Mesenchymal stem cell (in vitro differentiated cells and primary cell): ENCODE data around the gene PLXNB1.

Source experiments
- DNase-seq: peaks from one replicate; pipeline ENCODE4 v3.0.0-alpha.2; 2013
- H2AFZ ChIP-seq: one replicate; pipeline ENCODE4 v1.6.1; 2013; ENCODE audit warnings: low read depth, mild to moderate bottlenecking, control low read depth, inconsistent platforms, low read length, moderate library complexity
- H2AK5ac ChIP-seq: 2 replicates; pipeline ENCODE4 v1.6.1; 2013; ENCODE audit warnings: low read length, moderate library complexity, mild to moderate bottlenecking, inconsistent platforms; ENCODE audit not compliant: severe bottlenecking
- H2BK120ac ChIP-seq: one replicate; pipeline ENCODE4 v1.6.1; 2013; ENCODE audit warnings: low read depth, mild to moderate bottlenecking, inconsistent platforms, low read length, moderate library complexity
- H2BK12ac ChIP-seq, 2 experiments: one replicate each; pipeline ENCODE4 v1.6.1; 2013; ENCODE audit warnings: inconsistent platforms in 2 of 2, low read length in 2 of 2, mild to moderate bottlenecking in 2 of 2, moderate library complexity in 2 of 2, control low read depth in 1 of 2
- H2BK15ac ChIP-seq: one replicate; pipeline ENCODE4 v1.6.1; 2013; ENCODE audit warnings: mild to moderate bottlenecking, low read depth, inconsistent platforms; ENCODE audit not compliant: poor library complexity, severe bottlenecking
- H2BK5ac ChIP-seq: 2 replicates; pipeline ENCODE4 v1.6.1; 2013; ENCODE audit warnings: low read depth, mild to moderate bottlenecking, low read length, control low read depth, inconsistent platforms; ENCODE audit not compliant: poor library complexity, severe bottlenecking
- H3K14ac ChIP-seq, 2 experiments: one replicate each; pipeline ENCODE4 v1.6.1; 2013; ENCODE audit warnings: inconsistent platforms in 2 of 2, low read length in 2 of 2, control low read depth in 1 of 2, mild to moderate bottlenecking in 1 of 2, moderate library complexity in 1 of 2
- H3K18ac ChIP-seq, 2 experiments: one replicate each; pipeline ENCODE4 v1.6.1; 2013; ENCODE audit warnings: inconsistent platforms in 2 of 2, low read length in 2 of 2, control low read depth in 1 of 2, low read depth in 1 of 2, mild to moderate bottlenecking in 1 of 2
- H3K23ac ChIP-seq, 2 experiments: one replicate each; pipeline ENCODE4 v1.6.1; 2013; ENCODE audit warnings: inconsistent platforms in 2 of 2, low read length in 2 of 2, mild to moderate bottlenecking in 2 of 2, moderate library complexity in 2 of 2, control low read depth in 1 of 2
- H3K27ac ChIP-seq: 2 replicates; pipeline ENCODE4 v1.5.1; 2013; ENCODE audit warnings: mild to moderate bottlenecking, moderate library complexity, low read length, control low read depth, inconsistent platforms; ENCODE audit not compliant: poor library complexity, severe bottlenecking
- H3K27me3 ChIP-seq, 2 experiments: 2 replicates each; pipeline versions ENCODE4 v1.6.1 to v1.7.0; 2013; ENCODE audit warnings: low read length in 2 of 2, mild to moderate bottlenecking in 2 of 2, moderate library complexity in 2 of 2, control low read depth in 1 of 2, inconsistent platforms in 1 of 2; ENCODE audit not compliant: control insufficient read depth in 1 of 2, insufficient read depth in 1 of 2
- H3K36me3 ChIP-seq, 2 experiments: 2 replicates each; pipeline versions ENCODE4 v1.6.1 to v1.7.0; 2013; ENCODE audit warnings: low read length in 2 of 2, control low read depth in 1 of 2, inconsistent platforms in 1 of 2, low read depth in 1 of 2, mild to moderate bottlenecking in 1 of 2; ENCODE audit not compliant: insufficient read depth in 2 of 2, control insufficient read depth in 1 of 2
- H3K4ac ChIP-seq, 2 experiments: one replicate each; pipeline ENCODE4 v1.6.1; 2013; ENCODE audit warnings: inconsistent platforms in 2 of 2, low read length in 2 of 2, mild to moderate bottlenecking in 2 of 2, moderate library complexity in 2 of 2, control low read depth in 1 of 2, low read depth in 1 of 2
- H3K4me1 ChIP-seq: 2 replicates; pipeline ENCODE4 v1.6.1; 2013; ENCODE audit warnings: low read depth, low read length, control low read depth; ENCODE audit not compliant: control insufficient read depth, insufficient read depth
- H3K4me2 ChIP-seq: 2 replicates; pipeline ENCODE4 v1.6.1; 2013; ENCODE audit warnings: low read length, mild to moderate bottlenecking, inconsistent platforms; ENCODE audit not compliant: poor library complexity, severe bottlenecking
- H3K4me3 ChIP-seq, 2 experiments: 2 replicates each; pipeline versions ENCODE4 v1.5.1 to v1.7.0; 2013; ENCODE audit warnings: low read length in 2 of 2, mild to moderate bottlenecking in 2 of 2, control low read depth in 1 of 2, low read depth in 1 of 2; ENCODE audit not compliant: insufficient read depth in 1 of 2
- H3K79me1 ChIP-seq: replicated peaks from 2 replicates; pipeline ENCODE4 v1.6.1; 2013; ENCODE audit warnings: mild to moderate bottlenecking, control low read depth, low read length, inconsistent platforms; ENCODE audit not compliant: poor library complexity, severe bottlenecking
- H3K9ac ChIP-seq: 2 replicates; pipeline ENCODE4 v1.7.0; 2013; ENCODE audit warnings: mild to moderate bottlenecking, low read length, moderate library complexity
- H3K9me3 ChIP-seq: 2 replicates; pipeline ENCODE4 v1.7.0; 2013; ENCODE audit warnings: mild to moderate bottlenecking, low read length; ENCODE audit not compliant: control insufficient read depth
- H4K8ac ChIP-seq: one replicate; pipeline ENCODE4 v1.6.1; 2013; ENCODE audit warnings: inconsistent platforms, mild to moderate bottlenecking, low read length, moderate library complexity
- H4K91ac ChIP-seq: one replicate; pipeline ENCODE4 v1.6.1; 2013; ENCODE audit warnings: mild to moderate bottlenecking, low read length, inconsistent platforms
- WGBS: methylation state at CpG from one replicate; pipeline ENCODE4 v1.1.7; 2013; ENCODE audit warnings: mixed read lengths; 5-methylcytosine and 5-hydroxymethylcytosine counted together

Gene PLXNB1

DNA sequence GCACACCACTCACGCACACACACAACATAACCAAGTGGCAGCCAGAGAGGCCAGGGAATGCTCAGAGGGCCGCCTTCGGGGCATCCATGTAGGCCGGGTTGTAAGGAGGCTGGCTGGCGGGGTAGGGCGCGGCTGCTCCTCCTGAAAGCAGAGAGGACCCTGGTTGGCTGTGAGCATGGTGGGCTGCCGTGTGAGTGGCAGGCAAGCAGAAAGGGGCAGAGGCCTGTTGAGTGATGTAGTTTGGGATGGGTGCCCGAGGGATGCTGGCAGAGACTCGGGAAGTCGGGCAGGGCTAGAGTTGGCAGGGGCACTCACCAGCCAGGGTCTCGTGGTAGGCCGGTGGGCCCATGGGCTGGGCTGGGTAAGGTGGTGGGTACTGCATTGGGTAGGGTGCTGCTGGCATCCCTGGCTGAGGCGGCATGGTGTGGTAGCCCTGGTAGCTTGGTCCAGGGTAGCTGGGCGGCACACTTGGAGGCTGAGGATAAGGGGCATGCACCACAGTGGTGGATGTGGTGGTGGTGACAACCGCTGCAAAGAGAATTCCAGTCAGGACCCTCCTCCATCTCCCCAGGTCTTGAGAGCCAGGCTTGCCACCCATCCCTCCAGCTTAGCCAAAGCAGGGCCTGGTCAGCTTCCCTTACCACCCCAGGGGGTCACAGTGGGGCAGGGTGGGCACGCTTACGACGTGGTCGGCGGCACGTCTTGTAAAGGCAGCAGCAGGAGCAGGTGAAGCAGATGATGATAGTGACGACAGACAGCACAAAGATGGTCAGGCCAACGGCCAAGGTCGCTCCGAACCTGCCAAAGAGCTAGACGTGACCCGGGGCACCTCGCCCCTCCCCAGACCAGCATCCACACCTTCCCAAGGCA, 39.4 kb upstream of the PLXNB1 start:
- Histone ChIP-seq H3K27me3 (no peaks in the 10 kb centered on the region), H3K4me2 (no peak overlapping the region), H2BK120ac (no peak overlapping the region), H4K91ac (peak overlapping the region; percentile 12), H2BK5ac (no peak overlapping the region), H2BK12ac (no peak overlapping the region), H3K4ac (no peak overlapping the region), H2AK5ac (no peak overlapping the region), H3K36me3 (peaks cover 45 to 54% of the 10 kb centered on the region in 2 experiments), H4K8ac (no peak overlapping the region), H3K4me3 (no peak overlapping the region), H3K14ac (no peak overlapping the region), H3K9ac (peak overlapping the region; percentile 59), H3K23ac (no peak overlapping the region), H2AFZ (no peak overlapping the region), H3K18ac (no peak overlapping the region), H2BK15ac (no peak overlapping the region), H3K27ac (no peak overlapping the region), H3K4me1 (peaks cover 36% of the 10 kb centered on the region), H3K79me1 (peaks cover 13% of the 10 kb centered on the region), H3K9me3 (no peaks in the 10 kb centered on the region)
- 97% methylated on average over 25 of the region's 29 CpGs for WGBS
- DNase-seq, result no peak

DNA sequence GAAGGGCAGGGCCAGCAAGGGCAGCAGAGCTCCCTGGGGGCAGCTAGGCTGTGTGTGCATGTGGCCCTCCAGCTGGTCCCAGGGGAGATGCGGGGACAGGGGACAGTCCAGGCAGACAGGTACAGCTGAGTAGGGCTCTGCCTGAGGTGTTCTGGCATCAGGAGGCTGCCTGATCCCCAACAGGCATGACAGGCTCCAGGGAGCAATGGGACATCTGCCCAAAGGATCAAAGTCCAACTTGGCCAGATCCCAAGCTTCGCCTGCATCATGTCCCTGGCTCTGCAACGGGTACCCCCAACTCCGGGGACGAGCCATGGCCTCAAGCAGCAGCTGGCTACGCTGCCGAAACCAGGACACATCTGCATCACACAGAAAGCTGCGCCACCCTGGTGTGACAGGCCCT, 38.4 kb upstream of the PLXNB1 start:
- Histone ChIP-seq H3K23ac (no peak overlapping the region), H3K4me2 (no peak overlapping the region), H4K8ac (no peak overlapping the region), H3K18ac (no peak overlapping the region), H3K14ac (no peak overlapping the region), H2BK5ac (no peak overlapping the region), H2AFZ (no peak overlapping the region), H2BK120ac (no peak overlapping the region), H3K4me1 (peaks cover 35% of the 10 kb centered on the region), H2BK12ac (no peak overlapping the region), H3K27ac (no peak overlapping the region), H3K4ac (no peak overlapping the region), H3K36me3 (peaks cover 51 to 63% of the 10 kb centered on the region in 2 experiments), H4K91ac (no peak overlapping the region), H3K79me1 (peaks cover 13% of the 10 kb centered on the region), H3K9me3 (no peaks in the 10 kb centered on the region), H3K4me3 (peak overlapping the region in 1 of 2 experiments; percentile 88), H2AK5ac (no peak overlapping the region), H3K9ac (peak overlapping the region; percentile 94), H3K27me3 (no peaks in the 10 kb centered on the region), H2BK15ac (no peak overlapping the region)
- DNase-seq, result no peak
- WGBS, result 96% methylated on average over 8 of the region's 8 CpGs

DNA sequence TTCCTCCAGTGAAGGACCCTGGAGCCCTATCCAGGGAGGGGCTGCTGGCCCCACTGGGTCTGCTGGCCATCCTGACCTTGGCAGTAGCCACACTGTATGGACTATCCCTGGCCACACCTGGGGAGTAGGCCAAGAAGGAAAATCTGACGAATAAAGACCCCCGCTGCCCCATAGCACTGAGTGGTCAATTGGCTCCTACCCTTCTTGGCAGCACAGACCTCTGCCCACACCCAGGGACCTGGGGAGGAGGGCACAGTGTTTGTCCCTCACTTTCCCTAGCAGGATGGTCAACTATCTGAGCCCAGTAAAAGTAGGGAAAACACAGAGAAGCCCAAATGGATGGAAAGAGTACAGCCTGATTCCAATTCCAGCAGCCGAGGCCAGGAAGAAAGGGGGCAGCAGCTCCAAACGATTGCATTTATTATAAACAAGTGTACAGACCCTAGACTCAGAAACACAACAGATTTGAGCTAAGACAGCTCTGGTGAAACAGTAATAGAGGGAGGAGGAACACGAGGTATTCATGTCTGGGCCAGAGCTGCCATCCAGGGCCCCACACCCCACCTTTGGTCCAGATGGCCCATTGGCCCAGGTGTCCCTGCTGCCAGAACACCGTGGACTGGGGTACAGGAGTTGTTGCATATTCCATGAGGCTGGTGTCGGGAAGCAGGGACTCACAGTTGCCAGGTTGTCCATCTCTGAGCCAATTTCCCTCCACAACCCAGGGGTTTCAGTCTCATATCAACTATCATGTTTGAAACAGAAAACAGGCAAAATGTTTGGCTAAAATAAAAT, 37.8 kb upstream of the PLXNB1 start:
- no peak overlapping the region for H2AK5ac ChIP-seq
- no peak overlapping the region for H2BK15ac ChIP-seq
- H3K18ac ChIP-seq, result no peak overlapping the region
- no peak for DNase-seq
- H3K4me1 ChIP-seq, result peaks cover 32% of the 10 kb centered on the region
- H3K36me3 ChIP-seq, result peaks cover 56 to 64% of the 10 kb centered on the region in 2 experiments
- H3K4me2 ChIP-seq, result no peak overlapping the region
- H3K23ac ChIP-seq, result no peak overlapping the region
- peak overlapping the region; percentile 30 for H4K8ac ChIP-seq
- H3K9ac ChIP-seq, result peak overlapping the region; percentile 94
- no peak overlapping the region for H3K14ac ChIP-seq
- H4K91ac ChIP-seq, result no peak overlapping the region
- H3K9me3 ChIP-seq, result no peaks in the 10 kb centered on the region
- no peak overlapping the region for H2AFZ ChIP-seq
- H2BK12ac ChIP-seq, result no peak overlapping the region
- H2BK5ac ChIP-seq, result no peak overlapping the region
- peak overlapping the region in 1 of 2 experiments; percentile 88 for H3K4me3 ChIP-seq
- H3K27ac ChIP-seq, result no peak overlapping the region
- H2BK120ac ChIP-seq, result no peak overlapping the region
- WGBS, result 96% methylated on average over 7 of the region's 7 CpGs
- H3K4ac ChIP-seq, result no peak overlapping the region
- H3K27me3 ChIP-seq, result no peaks in the 10 kb centered on the region
- peaks cover 13% of the 10 kb centered on the region for H3K79me1 ChIP-seq

DNA sequence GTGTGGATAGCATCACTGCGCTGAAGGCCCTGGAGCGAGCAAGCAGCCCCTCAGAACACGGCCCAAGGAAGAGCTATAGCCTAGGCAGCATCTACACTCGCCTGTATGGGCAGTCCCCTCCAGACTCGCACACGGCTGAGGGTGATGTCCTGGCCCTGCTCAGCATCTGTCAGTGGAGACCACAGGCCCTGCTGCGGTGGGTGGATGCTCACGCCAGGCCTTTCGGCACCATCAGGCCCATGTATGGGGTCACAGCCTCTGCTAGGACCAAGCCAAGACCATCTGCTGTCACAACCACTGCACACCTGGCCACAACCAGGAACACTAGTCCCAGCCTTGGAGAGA, 37.2 kb upstream of the PLXNB1 start:
- Histone ChIP-seq H3K18ac (no peak overlapping the region), H3K27ac (no peak overlapping the region), H3K23ac (no peak overlapping the region), H3K4ac (no peak overlapping the region), H3K27me3 (no peaks in the 10 kb centered on the region), H2BK5ac (no peak overlapping the region), H3K14ac (no peak overlapping the region), H3K9me3 (no peaks in the 10 kb centered on the region), H4K8ac (peak overlapping the region; percentile 30), H3K79me1 (peaks cover 13% of the 10 kb centered on the region), H2AK5ac (peak overlapping the region; percentile 14), H3K4me2 (no peak overlapping the region), H3K4me3 (peak overlapping the region in 1 of 2 experiments; percentile 88), H4K91ac (no peak overlapping the region), H2BK12ac (peak overlapping the region in 1 of 2 experiments; percentile 17), H2BK120ac (no peak overlapping the region), H3K9ac (peak overlapping the region; percentile 94), H2AFZ (no peak overlapping the region), H3K36me3 (peaks cover 56 to 64% of the 10 kb centered on the region in 2 experiments), H3K4me1 (peaks cover 32% of the 10 kb centered on the region), H2BK15ac (no peak overlapping the region)
- WGBS, result 97% methylated on average over 9 of the region's 9 CpGs
- no peak for DNase-seq
